Uterus (tissue), 2 donors: ENCODE data around the gene PAWR.

Source experiments
- POLR2A ChIP-seq, 2 donors: fragments of 450-650 bp; IDR thresholded peaks; one replicate each; pipeline ENCODE4 v1.6.1; 2016; ENCODE audit warnings: antibody characterized with exemption in 2 of 2, mild to moderate bottlenecking in 1 of 2, moderate library complexity in 1 of 2
- TF ChIP-seq, protein P1 (sequence below), 4 experiments: fragments of 200-600 bp in 2 of 4; fragments of 450-650 bp in 2 of 4; sonication (generic) in 2 of 4; IDR thresholded peaks; one replicate each; pipeline ENCODE4 v1.5.1; 2016 to 2019; ENCODE audit warnings: antibody characterized with exemption in 4 of 4, mild to moderate bottlenecking in 2 of 4, moderate library complexity in 1 of 4

DNA sequence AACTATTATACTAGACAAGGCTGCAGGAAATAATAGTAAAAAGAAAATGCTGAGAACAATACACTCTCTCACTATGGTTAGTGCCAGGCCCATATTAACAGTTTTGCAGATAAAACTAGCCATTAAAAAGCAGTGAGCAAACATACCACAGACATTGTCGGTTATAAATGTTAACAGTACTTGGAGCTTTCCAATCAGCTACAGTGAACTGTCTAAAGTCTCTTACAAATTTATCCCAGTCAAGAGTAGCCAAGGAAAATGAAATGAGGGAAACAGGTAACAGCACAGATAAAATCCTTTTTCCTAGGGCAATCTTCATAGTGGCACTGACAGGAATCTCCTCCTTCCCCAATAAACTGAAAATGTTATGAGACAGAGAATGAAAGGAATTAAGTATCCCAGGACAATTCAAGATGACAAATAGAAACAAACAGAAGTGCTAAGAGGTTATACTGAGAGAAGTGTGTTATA is 30.8 kb downstream of the PAWR start:
- TF ChIP-seq, protein P1, sequence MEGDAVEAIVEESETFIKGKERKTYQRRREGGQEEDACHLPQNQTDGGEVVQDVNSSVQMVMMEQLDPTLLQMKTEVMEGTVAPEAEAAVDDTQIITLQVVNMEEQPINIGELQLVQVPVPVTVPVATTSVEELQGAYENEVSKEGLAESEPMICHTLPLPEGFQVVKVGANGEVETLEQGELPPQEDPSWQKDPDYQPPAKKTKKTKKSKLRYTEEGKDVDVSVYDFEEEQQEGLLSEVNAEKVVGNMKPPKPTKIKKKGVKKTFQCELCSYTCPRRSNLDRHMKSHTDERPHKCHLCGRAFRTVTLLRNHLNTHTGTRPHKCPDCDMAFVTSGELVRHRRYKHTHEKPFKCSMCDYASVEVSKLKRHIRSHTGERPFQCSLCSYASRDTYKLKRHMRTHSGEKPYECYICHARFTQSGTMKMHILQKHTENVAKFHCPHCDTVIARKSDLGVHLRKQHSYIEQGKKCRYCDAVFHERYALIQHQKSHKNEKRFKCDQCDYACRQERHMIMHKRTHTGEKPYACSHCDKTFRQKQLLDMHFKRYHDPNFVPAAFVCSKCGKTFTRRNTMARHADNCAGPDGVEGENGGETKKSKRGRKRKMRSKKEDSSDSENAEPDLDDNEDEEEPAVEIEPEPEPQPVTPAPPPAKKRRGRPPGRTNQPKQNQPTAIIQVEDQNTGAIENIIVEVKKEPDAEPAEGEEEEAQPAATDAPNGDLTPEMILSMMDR (IDR thresholded peaks at IDR 0.05): no peak
- TF ChIP-seq POLR2A (IDR thresholded peaks at IDR 0.05): no peak
